GM20000 (cell line): ENCODE data around the gene GRM1.

Experiments used
- DNase-seq: peaks from one replicate; pipeline ENCODE4 v3.0.0; 2012; ENCODE audit warnings: low spot score
- TF ChIP-seq, protein P1 (sequence below): IDR thresholded peaks from 2 replicates; pipeline ENCODE4 v1.5.1; 2012; ENCODE audit warnings: mild to moderate bottlenecking, control low read depth; ENCODE audit errors: extremely low read depth, missing control alignments

GRM1 gene

DNA sequence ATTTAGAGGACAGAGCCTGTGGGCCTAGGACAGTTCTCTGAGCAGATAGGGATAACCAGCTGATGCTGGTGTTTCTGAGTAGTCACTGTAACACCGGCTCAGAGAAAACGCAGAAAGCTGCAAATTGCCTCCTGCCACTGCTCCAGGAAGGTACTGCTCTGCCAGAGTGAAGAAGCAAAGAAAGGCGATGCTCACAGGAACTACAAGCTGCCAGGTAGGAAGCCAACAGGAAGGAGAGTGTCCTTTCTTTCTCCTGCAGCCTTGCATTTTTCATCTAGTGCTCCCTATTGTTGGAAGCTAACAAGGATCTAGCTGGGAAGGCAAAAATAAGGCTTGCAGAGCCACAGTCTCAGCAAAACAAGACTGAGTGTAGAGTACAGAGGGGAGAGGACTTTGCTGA, 444.1 kb downstream of the GRM1 start:
- DNase-seq, result no peak

DNA sequence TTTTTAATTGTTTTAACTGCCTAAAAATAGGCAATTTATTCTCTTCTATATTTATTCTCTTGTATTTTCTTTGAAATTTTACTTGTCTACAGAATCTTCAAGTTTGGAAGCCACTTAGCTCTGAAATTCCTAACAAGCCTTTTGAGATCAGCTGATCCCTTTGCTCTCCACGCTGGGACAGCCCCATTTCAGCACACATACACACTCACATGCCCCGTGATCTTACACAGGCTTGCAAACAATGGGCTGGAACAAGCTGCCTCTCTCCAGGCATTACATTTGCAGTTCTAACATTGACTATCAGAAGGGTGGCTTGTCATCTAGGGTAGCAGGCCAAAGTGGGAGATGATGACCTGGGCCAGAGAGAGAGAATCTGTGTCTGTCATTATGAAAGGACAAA, 452.7 kb downstream of the GRM1 start:
- TF ChIP-seq, protein P1, sequence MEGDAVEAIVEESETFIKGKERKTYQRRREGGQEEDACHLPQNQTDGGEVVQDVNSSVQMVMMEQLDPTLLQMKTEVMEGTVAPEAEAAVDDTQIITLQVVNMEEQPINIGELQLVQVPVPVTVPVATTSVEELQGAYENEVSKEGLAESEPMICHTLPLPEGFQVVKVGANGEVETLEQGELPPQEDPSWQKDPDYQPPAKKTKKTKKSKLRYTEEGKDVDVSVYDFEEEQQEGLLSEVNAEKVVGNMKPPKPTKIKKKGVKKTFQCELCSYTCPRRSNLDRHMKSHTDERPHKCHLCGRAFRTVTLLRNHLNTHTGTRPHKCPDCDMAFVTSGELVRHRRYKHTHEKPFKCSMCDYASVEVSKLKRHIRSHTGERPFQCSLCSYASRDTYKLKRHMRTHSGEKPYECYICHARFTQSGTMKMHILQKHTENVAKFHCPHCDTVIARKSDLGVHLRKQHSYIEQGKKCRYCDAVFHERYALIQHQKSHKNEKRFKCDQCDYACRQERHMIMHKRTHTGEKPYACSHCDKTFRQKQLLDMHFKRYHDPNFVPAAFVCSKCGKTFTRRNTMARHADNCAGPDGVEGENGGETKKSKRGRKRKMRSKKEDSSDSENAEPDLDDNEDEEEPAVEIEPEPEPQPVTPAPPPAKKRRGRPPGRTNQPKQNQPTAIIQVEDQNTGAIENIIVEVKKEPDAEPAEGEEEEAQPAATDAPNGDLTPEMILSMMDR, result no peak
- no peak for DNase-seq

More for the DNA sequence above, 444.1 kb downstream of the GRM1 start:
- TF ChIP-seq, protein P1, result no peak

DNA sequence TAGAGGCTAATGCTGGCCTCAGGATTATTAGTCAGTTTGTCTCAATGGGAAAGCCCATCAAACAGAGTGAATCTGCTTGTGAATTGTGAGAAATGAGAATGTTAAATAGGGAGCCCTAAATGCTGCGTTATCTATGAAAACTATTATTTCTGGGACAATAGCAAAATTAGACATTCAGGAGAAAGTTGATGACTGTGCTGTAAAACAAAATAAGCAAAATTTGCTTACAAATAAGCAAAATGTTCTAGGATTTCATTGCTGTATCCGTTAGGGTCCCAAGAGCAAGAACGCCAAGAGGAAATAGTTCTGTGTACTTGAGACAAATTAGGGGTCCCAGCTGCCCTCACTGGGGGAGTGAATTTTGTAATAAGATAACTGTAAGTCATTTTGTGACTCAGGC, 455.5 kb downstream of the GRM1 start:
- TF ChIP-seq, protein P1, result no peak
- DNase-seq, result no peak
